HG03066 (cell line): ENCODE data around the gene EVI2B.
"Not testable (repeated sequence)": the region's sequence is repeated elsewhere in the genome, so short reads cannot be mapped to it uniquely, and the experiment has no call there.

Experiments
- ATAC-seq: cut with Tn5 transposase; IDR thresholded peaks from one replicate; pipeline ENCODE4 v1.9.1; 2021; ENCODE audit warnings: low read depth; ENCODE audit not compliant: unreplicated experiment

The EVI2B gene

DNA sequence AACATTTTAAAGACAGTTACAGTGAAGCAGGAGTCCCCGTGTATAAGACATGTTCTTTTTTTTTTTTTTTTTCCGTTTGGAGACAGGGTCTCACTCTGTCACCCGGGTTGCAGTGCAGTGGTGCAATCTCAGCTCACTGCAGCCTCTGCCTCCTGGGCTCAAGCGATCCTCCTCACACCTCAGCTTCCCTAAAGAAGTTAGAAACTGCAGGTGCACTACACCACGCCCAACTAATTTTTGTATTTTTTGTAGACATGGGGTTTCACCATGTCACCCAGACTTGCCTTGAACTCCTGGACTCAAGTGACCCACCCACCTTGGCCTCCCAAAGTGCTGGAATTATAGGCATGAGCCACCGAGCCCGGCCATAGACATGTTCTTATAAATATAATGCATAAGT lies 3.0 kb downstream of the EVI2B start:
- ATAC-seq, result no peak

- ATAC-seq, result no peak
These were observed 3.6 kb downstream of the EVI2B start for GRCh38 chr17:31310260-31310659.

- no peak for ATAC-seq
These were observed 4.3 kb downstream of the EVI2B start for GRCh38 chr17:31309556-31309955.

DNA sequence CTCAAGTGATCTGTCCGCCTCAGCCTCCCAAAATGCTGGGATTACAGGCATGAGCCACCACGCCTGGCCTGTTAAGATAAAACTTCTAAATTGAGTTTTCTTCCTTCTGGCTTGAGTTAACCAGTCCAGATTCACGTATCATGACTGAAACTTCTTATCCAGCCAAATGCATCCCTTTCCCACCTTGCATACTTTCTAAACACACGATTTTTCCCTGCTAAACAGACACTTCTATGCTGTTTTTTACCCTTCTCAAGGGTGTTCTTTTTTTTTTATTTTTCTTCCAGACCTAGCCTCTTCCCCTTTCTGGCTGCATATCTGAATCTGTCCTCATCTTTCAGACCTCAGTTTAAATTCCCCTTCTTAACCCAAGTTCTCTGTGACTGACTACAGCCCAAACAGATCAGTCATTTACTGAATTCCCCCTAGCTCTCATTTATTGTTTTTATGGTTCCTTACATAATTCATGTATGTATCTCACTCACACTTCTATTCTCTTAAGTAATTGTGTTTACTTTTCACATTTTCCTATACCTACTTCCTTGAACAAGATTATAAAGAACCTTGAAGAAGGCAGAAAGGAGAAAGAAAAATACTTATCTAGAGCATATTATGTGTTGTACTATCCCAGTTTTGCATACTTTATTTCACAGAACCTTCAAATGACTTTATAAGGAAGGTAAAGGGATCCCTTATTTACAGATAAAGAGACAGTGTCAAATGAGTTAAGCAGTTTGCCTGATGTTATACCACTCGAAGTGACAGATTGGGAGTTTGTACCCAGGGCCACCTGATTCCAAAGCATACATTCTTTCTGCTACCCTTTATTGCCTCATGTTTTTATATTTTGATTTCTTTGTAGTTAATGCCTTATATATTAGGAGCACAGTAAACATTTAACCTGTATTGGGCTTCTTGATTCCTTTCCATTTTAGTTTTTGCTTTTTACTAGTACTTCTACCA lies 5.2 kb downstream of the EVI2B start:
- no peak for ATAC-seq

- no peak for ATAC-seq
These were observed 6.2 kb downstream of the EVI2B start for GRCh38 chr17:31307640-31308039.

GRCh38 chr17:31299624-31300023 lies 14.2 kb downstream of the EVI2B start:
- no peak for ATAC-seq

DNA sequence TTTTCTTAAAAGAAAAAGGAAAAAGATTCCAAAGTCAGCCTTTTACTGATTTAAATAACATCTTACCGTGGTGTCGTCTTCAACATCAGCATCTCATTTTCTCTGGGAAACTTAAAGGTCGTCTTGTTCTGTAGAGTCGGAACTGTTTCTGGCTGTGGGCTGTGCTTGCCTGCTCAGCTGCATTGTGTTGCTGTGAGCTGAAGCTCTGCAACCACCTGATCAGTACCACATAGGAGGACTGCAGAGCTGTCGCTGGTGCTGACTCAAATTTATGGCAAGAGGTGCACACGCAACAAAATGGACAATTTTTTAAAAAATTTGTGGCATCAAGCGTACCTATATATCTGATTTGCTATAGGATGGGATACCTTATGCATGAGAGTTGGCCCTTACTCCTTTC lies 16.8 kb downstream of the EVI2B start, which contains the start of gene OMG:
TSS of gene OMG (minus strand) at position 150 of the 400 bp plus-strand sequence. CDS start 908 bp downstream, outside the sequence.
- no peak for ATAC-seq

DNA sequence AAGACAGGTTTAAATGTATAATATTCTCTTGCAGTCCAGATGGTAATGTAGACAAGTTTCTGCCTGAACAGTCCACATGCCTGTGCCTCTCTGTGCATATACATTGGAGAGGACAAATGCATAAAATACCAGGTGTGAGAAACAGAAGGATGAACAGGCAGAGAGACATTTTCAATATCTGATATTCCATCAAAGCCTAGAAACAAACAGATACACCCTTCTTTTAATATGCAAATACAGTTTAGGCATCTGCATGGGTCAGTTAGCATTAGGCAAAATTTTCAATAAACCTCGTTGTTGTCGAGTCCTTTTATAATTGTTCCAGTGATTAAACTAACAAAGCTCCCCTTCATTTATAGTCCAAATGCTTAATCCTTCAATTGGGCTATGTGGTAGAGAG lies 17.7 kb downstream of the EVI2B start:
- ATAC-seq, result no peak

DNA sequence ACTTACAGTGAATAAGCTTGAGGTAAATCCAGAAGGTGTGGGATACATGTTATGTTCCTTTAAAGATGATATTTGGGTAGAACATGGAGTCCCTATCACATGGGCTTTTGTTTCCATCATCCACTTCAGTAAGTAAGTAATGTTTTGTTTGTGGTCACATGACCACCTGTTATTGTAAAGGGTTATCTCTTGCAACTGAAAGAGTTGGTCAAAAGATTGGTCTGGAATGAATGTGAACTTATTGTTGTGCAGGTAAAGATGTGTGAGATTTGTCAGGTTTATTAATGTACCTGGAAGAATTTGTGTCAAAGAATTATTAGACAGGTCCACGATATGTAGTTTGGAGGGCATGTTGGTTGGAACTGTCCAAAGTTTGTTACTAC lies 18.4 kb downstream of the EVI2B start:
- no peak for ATAC-seq

GRCh38 chr17:31294820-31295488 lies 18.9 kb downstream of the EVI2B start:
- ATAC-seq, result no peak

- ATAC-seq, result no peak
These were observed 19.6 kb downstream of the EVI2B start for GRCh38 chr17:31294231-31294630.

GRCh38 chr17:31293581-31293980 lies 20.3 kb downstream of the EVI2B start:
- no peak for ATAC-seq

DNA sequence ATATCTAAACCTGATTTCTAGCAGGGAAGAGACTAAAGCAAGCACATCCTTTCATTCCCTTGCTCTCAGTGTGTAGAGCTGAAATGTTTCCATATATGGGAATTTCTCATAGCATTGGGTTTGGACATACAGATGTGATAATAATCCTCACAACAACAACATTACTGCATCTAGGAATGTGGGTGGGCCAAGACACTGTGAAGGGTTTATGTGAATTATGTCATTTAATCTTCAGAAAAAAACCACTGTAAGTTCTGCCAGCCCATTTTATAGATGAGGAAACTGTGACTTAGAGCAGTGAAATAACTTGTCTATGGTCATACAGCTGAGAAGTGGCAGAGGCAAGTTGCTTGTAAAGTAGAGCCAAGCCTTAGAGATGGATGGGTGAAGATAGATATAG lies 22.0 kb downstream of the EVI2B start:
- ATAC-seq, result no peak

DNA sequence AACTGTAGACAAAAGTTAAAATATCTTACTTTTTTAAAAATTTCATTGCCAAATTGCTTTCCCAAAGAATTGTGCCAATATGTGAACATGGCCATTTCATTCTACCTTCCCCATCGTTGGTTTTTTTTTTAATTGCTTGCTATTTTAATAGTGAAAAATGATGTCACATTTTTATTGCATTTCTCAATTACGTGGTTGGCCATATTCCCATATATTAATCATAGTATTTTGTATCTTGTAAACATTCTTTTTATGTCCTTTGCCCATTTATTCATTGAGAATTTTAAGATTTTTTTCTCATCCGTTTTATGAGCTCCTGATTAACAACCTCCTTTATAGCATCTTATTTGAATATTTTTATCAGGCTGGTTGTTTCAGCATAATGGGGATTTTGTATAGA lies 24.1 kb downstream of the EVI2B start:
- ATAC-seq, result no peak

- not testable (repeated sequence) for ATAC-seq
These were observed 25.9 kb downstream of the EVI2B start for GRCh38 chr17:31287932-31288331.

DNA sequence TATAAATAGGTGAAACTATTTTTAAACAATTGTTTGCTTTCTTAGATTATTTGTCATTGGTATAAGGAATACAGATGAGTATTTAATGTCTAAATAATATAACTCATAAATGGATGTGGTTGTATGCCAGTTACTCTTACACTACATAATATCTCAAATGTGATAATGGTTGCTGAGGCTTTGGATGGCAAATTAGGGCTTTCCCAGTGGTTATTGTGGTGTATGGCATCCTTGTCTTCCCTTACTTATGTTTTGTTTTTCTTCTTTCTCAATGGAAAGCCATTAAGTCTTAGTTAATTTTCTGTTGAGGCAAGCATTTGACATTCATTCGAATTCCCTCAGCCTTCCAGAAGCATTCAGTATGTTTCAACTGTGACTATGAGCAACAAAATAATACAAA lies 27.3 kb downstream of the EVI2B start:
- no peak for ATAC-seq

DNA sequence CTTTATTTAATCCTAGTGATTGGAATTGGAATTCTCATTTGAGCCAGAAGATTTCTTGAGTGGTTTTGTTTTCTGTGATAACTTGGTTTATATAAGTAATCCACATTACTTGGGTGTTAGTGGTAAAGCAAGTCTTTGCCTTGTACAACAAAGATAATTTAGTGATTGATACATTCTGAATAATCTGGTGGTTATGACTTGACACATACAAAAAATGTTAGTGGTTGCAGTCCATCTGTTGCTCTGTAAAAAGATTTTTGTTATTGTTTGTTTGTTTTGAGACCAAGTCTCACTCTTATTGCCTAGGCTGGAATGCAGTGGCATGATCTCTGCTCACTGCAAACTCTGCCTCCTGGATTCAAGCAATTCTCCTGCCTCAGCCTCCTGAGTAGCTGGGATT lies 30.0 kb downstream of the EVI2B start:
- no peak for ATAC-seq

DNA sequence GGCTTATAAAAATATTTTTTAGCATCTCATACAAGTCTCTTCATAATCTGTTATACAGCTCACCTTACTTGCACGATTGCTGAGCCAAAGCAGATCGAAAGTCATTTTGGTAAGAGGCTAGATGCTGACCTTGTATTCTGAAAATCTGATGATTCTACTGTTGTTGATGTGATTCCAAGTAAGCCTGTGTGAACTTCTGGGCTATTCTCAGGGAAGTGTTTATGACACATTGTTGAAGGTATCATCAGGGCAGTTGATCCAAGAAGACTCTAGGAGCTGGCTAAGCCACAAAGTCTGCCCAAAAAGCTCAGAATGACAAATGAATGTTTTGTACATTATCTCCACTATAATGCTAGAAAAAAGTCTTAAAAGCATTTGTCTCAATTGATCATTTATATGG lies 32.8 kb downstream of the EVI2B start:
- ATAC-seq, result no peak

GRCh38 chr17:31279401-31279800 lies 34.5 kb downstream of the EVI2B start:
- no peak for ATAC-seq

DNA sequence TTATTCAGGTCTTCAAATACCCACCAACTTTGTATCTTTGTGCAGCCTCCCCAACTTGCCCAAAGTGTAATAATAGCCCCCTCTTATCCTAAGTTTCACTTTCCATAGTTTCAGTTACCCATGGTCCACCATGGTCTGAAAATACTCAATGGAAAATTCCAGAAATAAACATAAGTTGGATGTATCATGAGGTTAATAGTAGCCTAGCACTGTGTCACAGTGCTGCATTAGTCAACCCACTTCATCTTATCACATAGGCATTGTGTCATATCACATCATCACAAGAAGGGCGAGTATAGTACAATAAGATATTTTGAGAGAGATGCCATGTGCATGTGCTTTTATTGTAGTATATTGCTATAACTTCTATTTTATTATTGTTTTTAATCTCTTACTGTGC lies 38.7 kb downstream of the EVI2B start:
- no peak for ATAC-seq

- ATAC-seq, result no peak
These were observed 39.6 kb downstream of the EVI2B start for GRCh38 chr17:31274252-31274651.

DNA sequence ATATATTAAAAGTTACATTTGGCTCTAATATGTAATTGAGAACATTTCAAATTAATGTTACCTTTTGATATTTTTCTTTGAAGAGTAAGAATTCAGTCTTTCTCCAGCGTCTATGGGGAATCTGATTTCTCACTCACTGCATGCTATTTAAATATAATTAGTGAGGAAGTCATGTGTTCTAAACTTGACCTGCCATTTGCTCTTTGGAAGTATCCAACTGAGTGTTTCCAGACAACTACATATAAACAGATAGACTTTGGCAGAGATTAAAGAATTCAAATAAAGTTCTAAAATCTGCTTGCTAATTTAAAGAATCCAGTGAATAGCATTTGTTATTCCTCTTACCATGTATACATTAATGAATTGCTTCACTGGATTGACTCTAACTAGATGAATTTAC lies 40.3 kb downstream of the EVI2B start:
- ATAC-seq, result no peak
